HG03103 (cell line): ENCODE results near the gene ITGB5.
"Not testable (repeated sequence)": the region's sequence is repeated elsewhere in the genome, so short reads cannot be mapped to it uniquely, and the experiment has no call there.

ENCODE experiments used
- ATAC-seq: cut with Tn5 transposase; IDR thresholded peaks from one replicate; pipeline ENCODE4 v1.9.1; 2021; ENCODE audit warnings: low read depth; ENCODE audit not compliant: unreplicated experiment

ITGB5 gene

GRCh38 chr3:124791142-124791541 lies 96.0 kb downstream of the ITGB5 start:
- no peak for ATAC-seq

GRCh38 chr3:124789103-124789502 lies 98.1 kb downstream of the ITGB5 start:
- not testable (repeated sequence) for ATAC-seq

GRCh38 chr3:124788254-124788745 lies 98.9 kb downstream of the ITGB5 start:
- ATAC-seq: no peak

- ATAC-seq: no peak
Observed at GRCh38 chr3:124787476-124788195, 99.5 kb downstream of the ITGB5 start.

GRCh38 chr3:124786511-124787241 lies 100.5 kb downstream of the ITGB5 start:
- ATAC-seq: no peak

- ATAC-seq: no peak
Observed at GRCh38 chr3:124785973-124786372, 101.2 kb downstream of the ITGB5 start.

- ATAC-seq: no peak
Observed at GRCh38 chr3:124784686-124785382, 102.3 kb downstream of the ITGB5 start.

GRCh38 chr3:124783696-124784095 lies 103.5 kb downstream of the ITGB5 start:
- no peak for ATAC-seq

GRCh38 chr3:124782377-124782712 lies 104.8 kb downstream of the ITGB5 start:
- ATAC-seq: not testable (repeated sequence)

- no peak for ATAC-seq
Observed at GRCh38 chr3:124781476-124782376, 105.4 kb downstream of the ITGB5 start.

- ATAC-seq: no peak
Observed at GRCh38 chr3:124780761-124781475, 106.2 kb downstream of the ITGB5 start.

- no peak for ATAC-seq
Observed at GRCh38 chr3:124780356-124780755, 106.8 kb downstream of the ITGB5 start.

- ATAC-seq: no peak
Observed at GRCh38 chr3:124779751-124780191, 107.4 kb downstream of the ITGB5 start.

- no peak for ATAC-seq
Observed at GRCh38 chr3:124779116-124779515, 108.0 kb downstream of the ITGB5 start.

- no peak for ATAC-seq
Observed at GRCh38 chr3:124777762-124778470, 109.2 kb downstream of the ITGB5 start.

GRCh38 chr3:124776856-124777255 lies 110.3 kb downstream of the ITGB5 start:
- ATAC-seq: no peak

GRCh38 chr3:124775877-124776276 lies 111.3 kb downstream of the ITGB5 start:
- no peak for ATAC-seq

- no peak for ATAC-seq
Observed at GRCh38 chr3:124774841-124775402, 112.2 kb downstream of the ITGB5 start.

- no peak for ATAC-seq
Observed at GRCh38 chr3:124774327-124774718, 112.8 kb downstream of the ITGB5 start.
